TTC549 (cell line): ENCODE data around the gene ASXL3.

Source experiments
- FAIRE-seq: peaks from 2 replicates; lab custom pipeline; 2012; peaks lifted over from hg19 to GRCh38; lab: Jason Lieb, UNC

ASXL3 gene

GRCh38 chr18:33583901-33584300 lies 5.9 kb downstream of the ASXL3 start:
- no peak for FAIRE-seq

GRCh38 chr18:33584548-33585430 lies 6.8 kb downstream of the ASXL3 start:
- FAIRE-seq: no peak

- no peak for FAIRE-seq
Observed at GRCh38 chr18:33585431-33585775, 7.4 kb downstream of the ASXL3 start.

GRCh38 chr18:33588361-33588760 lies 10.3 kb downstream of the ASXL3 start:
- FAIRE-seq: no peak

- no peak for FAIRE-seq
Observed at GRCh38 chr18:33593261-33593660, 15.2 kb downstream of the ASXL3 start.

- FAIRE-seq: no peak
Observed at GRCh38 chr18:33594799-33595198, 16.8 kb downstream of the ASXL3 start.

- no peak for FAIRE-seq
Observed at GRCh38 chr18:33596178-33596854, 18.3 kb downstream of the ASXL3 start.

GRCh38 chr18:33600846-33601245 lies 22.8 kb downstream of the ASXL3 start:
- no peak for FAIRE-seq

DNA sequence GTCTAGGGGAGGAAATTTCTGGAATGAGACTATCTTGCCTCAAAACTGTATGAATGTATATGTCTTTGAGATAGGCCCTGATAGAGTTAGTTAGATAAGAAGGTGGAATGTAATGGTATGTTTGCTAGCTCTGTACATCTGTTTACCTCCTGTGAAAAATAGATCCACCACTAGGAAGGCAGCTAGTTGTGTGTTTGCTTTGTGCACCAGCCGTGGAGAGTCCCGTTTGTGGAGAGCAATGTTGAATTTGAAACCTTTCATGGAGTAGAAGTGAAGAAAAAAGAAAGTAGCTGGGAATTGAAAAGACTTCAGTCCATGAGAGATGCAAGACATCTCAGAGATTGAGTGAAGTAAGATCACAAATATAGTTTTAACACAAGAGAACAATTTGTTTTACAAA lies 25.4 kb downstream of the ASXL3 start:
- no peak for FAIRE-seq

GRCh38 chr18:33605250-33605649 lies 27.2 kb downstream of the ASXL3 start:
- FAIRE-seq: no peak

DNA sequence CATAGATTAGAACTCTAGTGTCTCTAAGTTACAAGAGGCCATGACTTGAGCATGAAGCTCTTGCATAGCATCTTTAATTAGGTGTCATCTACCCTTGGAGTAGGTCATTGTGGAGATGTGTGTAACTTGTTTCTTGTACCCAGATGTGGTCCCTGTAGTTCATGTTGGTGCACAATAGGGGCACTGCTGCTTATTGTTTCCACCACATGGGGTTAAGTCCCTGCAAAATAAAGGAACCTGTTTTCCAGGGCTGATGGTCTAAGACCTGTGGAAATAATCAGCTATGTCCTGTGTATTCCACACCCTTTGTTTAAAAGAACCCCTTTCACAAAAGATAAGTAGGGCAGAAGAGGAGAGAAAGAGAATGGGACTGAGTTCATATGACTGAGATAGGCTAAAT lies 28.6 kb downstream of the ASXL3 start:
- no peak for FAIRE-seq

GRCh38 chr18:33611525-33612135 lies 33.6 kb downstream of the ASXL3 start:
- FAIRE-seq: no peak

DNA sequence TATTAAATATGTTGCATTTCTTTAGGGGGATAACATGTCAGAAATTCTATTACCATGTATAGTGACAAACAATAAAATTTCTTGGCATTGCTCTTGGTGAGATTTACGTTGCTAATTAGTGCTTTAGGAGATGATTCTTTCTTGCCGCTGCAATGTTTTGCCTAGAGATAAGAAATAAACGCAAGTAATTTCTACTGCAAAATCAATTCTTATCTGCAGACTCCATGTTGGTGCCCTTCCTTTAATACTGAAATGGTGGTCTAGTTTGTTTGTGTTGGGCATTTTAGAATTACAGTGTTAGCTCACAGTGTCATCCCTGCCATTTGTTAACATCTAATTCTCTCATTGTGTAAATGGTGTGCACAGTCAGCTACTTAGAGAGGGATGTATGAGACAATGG lies 34.6 kb downstream of the ASXL3 start:
- no peak for FAIRE-seq

DNA sequence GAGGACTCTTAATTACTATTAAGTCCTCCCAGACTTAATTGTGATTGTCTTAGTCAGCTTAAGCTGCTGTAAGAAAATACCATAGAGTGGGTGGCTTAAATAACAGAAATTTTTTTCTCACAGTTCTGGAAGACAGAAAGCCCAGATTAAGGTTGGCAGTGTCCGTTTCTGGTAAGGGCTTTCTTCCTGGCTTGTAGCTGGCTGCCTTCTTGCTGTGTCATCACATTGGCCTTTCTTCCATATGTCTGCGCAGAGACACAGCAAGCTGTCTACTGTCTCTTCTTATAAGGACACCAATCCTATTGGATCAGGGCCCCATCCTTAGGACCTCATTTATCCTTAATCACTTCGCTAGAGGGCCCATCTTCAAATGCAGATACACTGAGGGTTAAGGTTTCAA lies 38.5 kb downstream of the ASXL3 start:
- no peak for FAIRE-seq

DNA sequence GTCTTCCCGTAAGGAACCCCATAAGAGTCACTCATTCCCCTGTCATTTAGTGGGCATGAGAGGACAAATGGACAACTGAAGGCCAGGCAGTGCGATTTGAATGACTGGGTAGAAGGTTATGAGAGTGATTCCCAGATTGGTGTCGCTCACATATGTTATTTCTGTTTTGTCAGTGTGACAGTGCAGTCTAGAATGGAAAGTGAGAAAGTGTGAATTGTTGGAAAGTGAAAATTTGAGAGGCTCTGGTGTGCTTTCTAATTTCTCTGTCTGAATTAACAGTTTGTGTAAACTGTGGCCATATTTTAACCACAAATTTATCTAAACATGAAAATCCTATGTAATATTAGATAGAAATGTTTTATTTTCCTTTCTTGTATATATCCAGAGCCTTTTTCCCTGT lies 49.1 kb downstream of the ASXL3 start:
- no peak for FAIRE-seq

DNA sequence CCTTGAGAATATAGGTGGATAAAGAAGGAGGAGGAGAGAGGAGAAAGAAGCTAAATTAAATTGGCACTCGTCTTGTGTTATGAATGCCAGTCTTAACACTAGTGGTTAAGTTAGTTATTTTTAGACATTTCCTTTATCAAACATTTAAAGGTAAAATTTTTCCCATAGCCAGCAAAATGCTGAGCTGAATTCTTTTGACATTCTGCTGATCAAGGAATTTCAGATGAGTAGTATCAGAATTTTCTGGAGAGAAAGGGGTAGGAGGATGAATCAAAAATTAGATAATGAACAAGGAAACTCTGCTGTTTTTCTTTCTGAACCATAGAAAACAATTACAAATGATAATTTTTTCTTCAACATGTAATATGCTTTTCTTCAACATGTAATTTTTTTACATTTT lies 52.5 kb downstream of the ASXL3 start:
- FAIRE-seq: no peak

DNA sequence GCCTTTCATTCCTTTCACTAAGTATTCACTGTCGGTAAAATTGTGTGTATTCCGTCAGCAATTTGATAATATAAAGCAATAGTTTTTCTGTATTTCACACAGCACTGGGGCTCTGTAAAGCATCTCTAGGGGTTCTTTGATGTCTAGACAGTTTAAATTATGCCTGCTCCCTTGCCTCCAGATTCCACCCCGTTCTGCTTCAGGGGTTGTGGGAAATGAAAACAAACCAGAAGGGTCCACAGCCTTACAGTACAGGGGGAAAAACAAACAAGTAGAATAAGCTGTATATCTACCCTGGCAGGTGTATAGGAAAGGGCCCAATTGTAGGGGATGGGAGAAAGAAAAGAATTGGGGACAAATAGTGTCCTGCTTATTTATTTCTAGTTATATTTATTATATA lies 63.1 kb downstream of the ASXL3 start:
- FAIRE-seq: no peak

DNA sequence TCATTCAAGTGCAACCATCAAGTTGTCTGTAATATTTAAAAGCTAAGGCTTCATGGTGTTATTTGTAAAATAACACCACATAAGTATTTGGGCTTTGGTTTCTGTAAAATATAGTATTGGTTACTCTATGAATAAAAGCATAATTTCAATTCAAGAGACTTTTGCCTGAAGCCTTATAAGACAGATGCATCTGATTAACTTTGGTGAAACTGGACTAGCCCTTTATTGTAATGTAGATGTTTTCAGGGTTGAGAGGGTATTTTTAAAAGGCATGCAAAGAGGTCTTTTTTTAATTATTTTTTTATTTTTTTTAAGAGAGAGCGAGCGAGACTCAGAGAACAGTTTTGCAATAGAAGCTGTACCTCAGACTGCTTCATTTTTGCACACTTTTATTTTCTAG lies 66.5 kb downstream of the ASXL3 start:
- FAIRE-seq: no peak

DNA sequence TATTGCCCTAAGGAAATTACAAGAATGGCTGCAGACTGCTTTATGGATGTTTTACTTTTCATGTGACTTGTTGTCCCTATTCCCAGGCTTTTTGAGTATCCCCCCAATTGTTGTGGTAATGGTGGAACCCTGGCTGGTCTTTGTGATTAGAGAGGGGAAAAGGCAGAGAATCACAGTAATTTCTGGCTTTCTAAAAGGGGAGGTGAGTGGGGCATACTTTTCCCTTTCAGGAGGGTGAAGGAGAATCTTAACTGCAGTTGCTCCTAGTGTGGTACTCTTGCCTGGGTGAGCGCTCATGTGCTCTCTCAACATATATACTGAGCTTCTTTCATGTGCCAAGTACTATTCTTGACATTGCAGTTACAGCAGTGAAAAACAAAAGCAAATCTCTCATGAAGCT lies 69.3 kb downstream of the ASXL3 start:
- no peak for FAIRE-seq

GRCh38 chr18:33652635-33653034 lies 74.6 kb downstream of the ASXL3 start:
- no peak for FAIRE-seq

DNA sequence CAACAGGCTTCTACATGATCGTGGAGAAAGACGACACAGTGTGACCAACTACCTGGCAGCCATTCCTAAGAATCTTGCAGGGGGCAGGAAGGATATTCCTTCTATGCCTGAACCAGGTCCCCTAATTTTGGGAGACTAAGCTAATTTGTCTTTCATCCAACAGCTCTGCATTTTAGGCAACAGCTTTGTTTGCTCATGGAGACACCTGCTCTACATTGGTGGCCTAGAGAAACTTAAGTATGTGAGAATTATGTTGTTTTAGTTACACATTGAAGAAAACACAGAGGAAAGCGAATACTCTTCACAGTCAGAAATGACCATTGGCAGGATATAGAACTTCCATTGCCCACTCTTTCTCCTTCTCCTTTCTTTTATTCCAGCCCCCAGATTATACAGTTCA lies 75.2 kb downstream of the ASXL3 start:
- no peak for FAIRE-seq

DNA sequence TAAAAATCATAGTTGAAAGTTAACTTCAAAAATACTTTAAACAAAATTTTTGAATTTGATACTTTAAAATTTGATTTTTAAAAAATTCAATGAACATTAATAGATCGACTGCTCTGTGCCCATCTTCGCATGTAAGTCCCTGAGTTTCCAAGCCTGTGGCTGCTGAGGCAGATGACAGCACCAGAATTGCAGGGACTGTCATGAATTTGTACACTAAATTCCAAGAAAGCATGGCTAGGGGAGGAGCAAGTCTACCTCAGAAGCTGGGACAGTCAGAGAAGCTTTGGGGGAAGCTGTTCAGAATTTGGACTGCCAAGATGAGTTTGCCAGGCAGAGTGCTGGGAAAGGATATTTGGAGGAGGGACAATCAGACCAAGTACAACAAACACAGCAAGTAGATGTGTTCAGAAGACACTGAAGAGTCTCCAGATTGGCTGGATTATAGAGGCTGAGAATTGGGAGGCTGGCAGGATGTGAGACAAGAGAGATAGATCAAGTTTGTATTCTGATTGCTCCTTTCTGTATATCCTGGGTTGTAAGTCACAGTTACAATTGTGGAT lies 79.0 kb downstream of the ASXL3 start:
- FAIRE-seq: no peak

- no peak for FAIRE-seq
Observed at GRCh38 chr18:33660696-33661310, 82.8 kb downstream of the ASXL3 start.
